ENCODE measurements around the gene GSE1.

GRCh38 chr16:85683363-85683762, 70.2 kb downstream of the GSE1 start:
- TF ChIP-seq POLR2A (IDR thresholded peaks at IDR 0.05) (no peak), CTCF (IDR thresholded peaks at IDR 0.05) (no peak), POLR2AphosphoS5 (IDR thresholded peaks at IDR 0.05) (no peak), EP300 (IDR thresholded peaks at IDR 0.05; ENCODE audit: low read depth) (no peak)
